ENCODE data around the gene TRPM3. TPM values are rescaled to one million over a fixed set of nuclear protein-coding genes. Genes with fewer than 3 reads are reported as not detected.
"Not testable (repeated sequence)": the region's sequence is repeated elsewhere in the genome, so short reads cannot be mapped to it uniquely, and the experiment has no call there.

Gene TRPM3
- total RNA-seq, 1 experiment from 2014 or later: not detected

- H3K36me3 Mint-ChIP-seq (ENCODE audit: insufficient read depth, unreplicated experiment); H3K4me1 Mint-ChIP-seq (ENCODE audit: low read depth, unreplicated experiment); H3K27me3 ChIP-seq (replicated peaks; ENCODE audit: control insufficient read depth, insufficient read depth, low read length); H3K4me3 Mint-ChIP-seq (ENCODE audit: unreplicated experiment); H3K4me3 ChIP-seq (ENCODE audit: low read depth, low read length); BruUV-seq (replicated peaks); H3K9me3 Mint-ChIP-seq (ENCODE audit: unreplicated experiment); DNase-seq; POLR2A ChIA-PET; CTCF ChIA-PET; H3K27ac Mint-ChIP-seq (ENCODE audit: unreplicated experiment); H3K9me3 ChIP-seq; H3K27me3 Mint-ChIP-seq (ENCODE audit: insufficient read depth, unreplicated experiment); intact Hi-C loops (cut with micrococcal nuclease; ENCODE audit: unreplicated experiment); H3K36me3 ChIP-seq (ENCODE audit: control insufficient read depth, insufficient read depth, low read length); H3K4me1 ChIP-seq: not testable (repeated sequence)
Measured at GRCh38 chr9:70706797-70707196, 414.6 kb downstream of the TRPM3 start.

DNA sequence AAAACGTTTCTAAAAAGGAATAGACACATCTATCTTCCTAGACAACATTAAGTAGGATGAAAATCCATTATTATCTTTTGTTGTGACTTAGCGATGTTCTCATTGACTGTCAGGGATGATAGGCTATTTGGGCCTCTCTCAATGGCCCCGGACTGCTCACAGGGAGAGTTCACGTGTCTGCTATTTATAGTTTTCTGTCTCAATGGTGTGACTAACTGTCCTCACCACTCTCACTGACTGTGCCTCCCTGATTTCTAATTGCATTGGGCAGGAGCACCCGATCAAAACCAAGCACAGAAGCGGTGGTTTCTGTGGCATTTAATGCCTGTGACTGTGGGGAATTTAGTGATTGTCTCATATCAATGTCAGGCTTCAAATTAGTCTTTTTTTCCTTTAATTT is 420.3 kb downstream of the TRPM3 start:
- no peaks in the 10 kb centered on the region for H3K9me3 Mint-ChIP-seq (ENCODE audit: unreplicated experiment)
- Histone ChIP-seq H3K9me3 (no peaks in the 10 kb centered on the region), H3K36me3 (ENCODE audit: control insufficient read depth, insufficient read depth, low read length) (no peaks in the 10 kb centered on the region), H3K4me3 (ENCODE audit: low read depth, low read length) (no peak overlapping the region), H3K27me3 (replicated peaks; ENCODE audit: control insufficient read depth, insufficient read depth, low read length) (no peaks in the 10 kb centered on the region), H3K4me1 (no peaks in the 10 kb centered on the region)
- TF ChIP-seq, protein P1, sequence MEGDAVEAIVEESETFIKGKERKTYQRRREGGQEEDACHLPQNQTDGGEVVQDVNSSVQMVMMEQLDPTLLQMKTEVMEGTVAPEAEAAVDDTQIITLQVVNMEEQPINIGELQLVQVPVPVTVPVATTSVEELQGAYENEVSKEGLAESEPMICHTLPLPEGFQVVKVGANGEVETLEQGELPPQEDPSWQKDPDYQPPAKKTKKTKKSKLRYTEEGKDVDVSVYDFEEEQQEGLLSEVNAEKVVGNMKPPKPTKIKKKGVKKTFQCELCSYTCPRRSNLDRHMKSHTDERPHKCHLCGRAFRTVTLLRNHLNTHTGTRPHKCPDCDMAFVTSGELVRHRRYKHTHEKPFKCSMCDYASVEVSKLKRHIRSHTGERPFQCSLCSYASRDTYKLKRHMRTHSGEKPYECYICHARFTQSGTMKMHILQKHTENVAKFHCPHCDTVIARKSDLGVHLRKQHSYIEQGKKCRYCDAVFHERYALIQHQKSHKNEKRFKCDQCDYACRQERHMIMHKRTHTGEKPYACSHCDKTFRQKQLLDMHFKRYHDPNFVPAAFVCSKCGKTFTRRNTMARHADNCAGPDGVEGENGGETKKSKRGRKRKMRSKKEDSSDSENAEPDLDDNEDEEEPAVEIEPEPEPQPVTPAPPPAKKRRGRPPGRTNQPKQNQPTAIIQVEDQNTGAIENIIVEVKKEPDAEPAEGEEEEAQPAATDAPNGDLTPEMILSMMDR (IDR thresholded peaks at IDR 0.05; ENCODE audit: insufficient read depth in 1 of 2, low read depth in 1 of 2, low read length in 1 of 2, severe bottlenecking in 1 of 2, unreplicated experiment in 1 of 2): no peak
- ChIA-PET CTCF (no interaction called here), POLR2A (no interaction called here)
- H3K4me1 Mint-ChIP-seq (ENCODE audit: low read depth, unreplicated experiment): no peaks in the 10 kb centered on the region
- no peak overlapping the region for H3K4me3 Mint-ChIP-seq (ENCODE audit: unreplicated experiment)
- intact Hi-C loops (cut with micrococcal nuclease; ENCODE audit: unreplicated experiment): no loop called here
- H3K36me3 Mint-ChIP-seq (ENCODE audit: insufficient read depth, unreplicated experiment): no peaks in the 10 kb centered on the region
- no TSS peak for BruUV-seq (replicated peaks)
- no peak overlapping the region for H3K27ac Mint-ChIP-seq (ENCODE audit: unreplicated experiment)
- no peaks in the 10 kb centered on the region for H3K27me3 Mint-ChIP-seq (ENCODE audit: insufficient read depth, unreplicated experiment)
- no peak for DNase-seq

DNA sequence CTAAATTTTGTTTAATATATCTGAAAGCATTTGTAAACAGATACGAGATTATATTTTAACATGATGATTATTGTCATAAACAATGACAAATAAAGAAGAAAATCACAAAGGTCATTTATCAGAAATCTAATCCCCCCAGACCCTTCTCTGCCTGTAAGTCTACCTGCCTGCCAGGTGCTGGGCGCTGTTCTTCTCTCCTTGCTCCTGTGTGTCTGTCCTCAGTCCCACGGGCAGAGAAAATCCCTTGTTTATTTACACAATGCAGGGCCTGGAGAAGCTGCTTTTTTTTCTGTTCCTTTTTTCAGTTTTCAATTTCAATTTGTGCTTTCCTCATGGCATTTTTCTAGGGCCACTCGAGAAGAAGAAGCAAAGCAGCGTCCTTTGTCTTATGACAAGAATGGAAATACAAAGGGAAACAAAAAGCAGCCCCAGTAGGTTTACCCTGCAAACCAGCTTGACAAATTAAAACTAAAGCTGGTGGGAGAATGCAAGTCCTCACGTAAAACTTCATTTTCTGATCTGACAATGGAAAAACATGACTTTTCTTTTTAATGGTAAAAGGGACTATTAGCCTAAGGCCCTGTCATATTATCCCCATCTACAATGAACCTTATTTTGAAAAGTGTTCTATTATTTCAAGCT is 424.6 kb downstream of the TRPM3 start:
- Histone ChIP-seq H3K9me3 (no peaks in the 10 kb centered on the region), H3K4me3 (ENCODE audit: low read depth, low read length) (no peak overlapping the region), H3K4me1 (no peaks in the 10 kb centered on the region), H3K27me3 (replicated peaks; ENCODE audit: control insufficient read depth, insufficient read depth, low read length) (no peaks in the 10 kb centered on the region), H3K36me3 (ENCODE audit: control insufficient read depth, insufficient read depth, low read length) (no peaks in the 10 kb centered on the region)
- ChIA-PET CTCF (no interaction called here), POLR2A (no interaction called here)
- TF ChIP-seq, protein P1 (IDR thresholded peaks at IDR 0.05; ENCODE audit: insufficient read depth in 1 of 2, low read depth in 1 of 2, low read length in 1 of 2, severe bottlenecking in 1 of 2, unreplicated experiment in 1 of 2): no peak
- intact Hi-C loops (cut with micrococcal nuclease; ENCODE audit: unreplicated experiment): no loop called here
- Mint-ChIP-seq H3K4me1 (ENCODE audit: low read depth, unreplicated experiment) (no peaks in the 10 kb centered on the region), H3K36me3 (ENCODE audit: insufficient read depth, unreplicated experiment) (no peaks in the 10 kb centered on the region), H3K27ac (ENCODE audit: unreplicated experiment) (no peak overlapping the region), H3K9me3 (ENCODE audit: unreplicated experiment) (no peaks in the 10 kb centered on the region), H3K27me3 (ENCODE audit: insufficient read depth, unreplicated experiment) (no peaks in the 10 kb centered on the region), H3K4me3 (ENCODE audit: unreplicated experiment) (no peak overlapping the region)
- BruUV-seq (replicated peaks): no TSS peak
- no peak for DNase-seq

DNA sequence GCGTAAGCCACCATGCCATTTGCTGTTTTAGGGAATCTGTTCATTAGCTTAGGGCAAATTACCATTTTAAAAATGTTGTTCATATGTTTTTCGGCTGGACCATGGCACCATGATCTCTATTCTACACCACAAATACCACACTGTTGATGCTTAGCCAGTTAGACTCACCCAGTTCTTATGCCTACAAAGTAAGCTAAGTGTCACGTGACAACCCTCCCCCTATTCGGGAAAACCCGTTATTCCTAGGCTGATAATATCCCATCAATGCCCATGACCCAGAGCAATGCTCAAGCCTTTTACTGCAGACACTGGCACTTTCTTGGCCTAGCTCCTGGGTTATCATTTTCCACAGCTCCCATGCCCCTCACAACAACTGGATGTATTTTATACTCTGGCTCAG is 426.7 kb downstream of the TRPM3 start:
- POLR2A ChIA-PET: no interaction called here
- no peak for DNase-seq
- Histone ChIP-seq H3K9me3 (no peaks in the 10 kb centered on the region), H3K4me1 (no peaks in the 10 kb centered on the region), H3K4me3 (ENCODE audit: low read depth, low read length) (no peak overlapping the region), H3K27me3 (replicated peaks; ENCODE audit: control insufficient read depth, insufficient read depth, low read length) (no peaks in the 10 kb centered on the region), H3K36me3 (ENCODE audit: control insufficient read depth, insufficient read depth, low read length) (no peaks in the 10 kb centered on the region)
- TF ChIP-seq, protein P1 (IDR thresholded peaks at IDR 0.05; ENCODE audit: insufficient read depth in 1 of 2, low read depth in 1 of 2, low read length in 1 of 2, severe bottlenecking in 1 of 2, unreplicated experiment in 1 of 2): no peak
- no peak overlapping the region for H3K27ac Mint-ChIP-seq (ENCODE audit: unreplicated experiment)
- H3K4me1 Mint-ChIP-seq (ENCODE audit: low read depth, unreplicated experiment): no peaks in the 10 kb centered on the region
- BruUV-seq (replicated peaks): no TSS peak
- CTCF ChIA-PET: no interaction called here
- no peaks in the 10 kb centered on the region for H3K27me3 Mint-ChIP-seq (ENCODE audit: insufficient read depth, unreplicated experiment)
- intact Hi-C loops (cut with micrococcal nuclease; ENCODE audit: unreplicated experiment): no loop called here
- H3K36me3 Mint-ChIP-seq (ENCODE audit: insufficient read depth, unreplicated experiment): no peaks in the 10 kb centered on the region
- H3K9me3 Mint-ChIP-seq (ENCODE audit: unreplicated experiment): no peaks in the 10 kb centered on the region
- H3K4me3 Mint-ChIP-seq (ENCODE audit: unreplicated experiment): no peak overlapping the region
